Measurements from ENCODE around the gene RAPGEF1. TPM values are rescaled to one million over a fixed set of nuclear protein-coding genes. Genes with fewer than 3 reads are reported as not detected.

The RAPGEF1 gene
- total and polyA plus RNA-seq, 2 of the 13 experiments (the other 11 are each of a cell fraction or from before 2014, with no cell fraction given), result 21.2 to 38.9 TPM

DNA sequence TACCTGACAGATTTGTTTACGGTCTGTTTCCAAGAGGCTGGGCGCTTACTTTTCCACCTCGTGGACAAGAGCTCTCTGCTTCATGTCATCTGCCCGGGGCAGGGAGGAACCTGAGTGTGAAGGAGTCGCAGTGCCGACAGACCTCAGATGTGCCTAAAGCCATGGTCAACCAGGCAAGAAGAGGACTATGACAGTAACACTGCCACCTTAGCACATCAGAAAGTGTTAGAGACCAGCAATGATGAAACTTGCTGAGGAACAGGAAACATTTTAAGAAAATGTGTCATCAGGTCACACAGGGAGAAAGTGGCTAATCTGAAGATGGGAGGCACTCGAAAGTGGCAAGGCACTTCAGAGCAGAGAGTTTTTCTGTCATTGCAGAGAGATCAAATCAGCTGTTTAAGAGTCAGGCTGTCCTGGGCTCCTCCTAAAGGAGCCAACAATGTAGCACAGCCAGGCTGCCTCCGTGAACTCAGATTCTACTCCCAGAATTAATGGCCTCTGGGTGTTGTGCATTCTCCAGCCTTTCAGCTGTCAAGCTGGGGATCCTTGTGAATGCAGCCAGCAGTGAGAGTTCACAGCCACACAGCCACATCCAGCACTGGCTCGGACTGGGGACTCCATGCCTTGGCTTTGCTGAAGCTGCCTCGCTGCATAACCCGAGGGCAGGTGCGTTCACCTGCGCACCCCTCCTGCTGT is 94.6 kb downstream of the RAPGEF1 start (continued):
- TF ChIP-seq, protein P1, sequence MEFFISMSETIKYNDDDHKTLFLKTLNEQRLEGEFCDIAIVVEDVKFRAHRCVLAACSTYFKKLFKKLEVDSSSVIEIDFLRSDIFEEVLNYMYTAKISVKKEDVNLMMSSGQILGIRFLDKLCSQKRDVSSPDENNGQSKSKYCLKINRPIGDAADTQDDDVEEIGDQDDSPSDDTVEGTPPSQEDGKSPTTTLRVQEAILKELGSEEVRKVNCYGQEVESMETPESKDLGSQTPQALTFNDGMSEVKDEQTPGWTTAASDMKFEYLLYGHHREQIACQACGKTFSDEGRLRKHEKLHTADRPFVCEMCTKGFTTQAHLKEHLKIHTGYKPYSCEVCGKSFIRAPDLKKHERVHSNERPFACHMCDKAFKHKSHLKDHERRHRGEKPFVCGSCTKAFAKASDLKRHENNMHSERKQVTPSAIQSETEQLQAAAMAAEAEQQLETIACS (CRISPR knock-in tag; IDR thresholded peaks at IDR 0.05), result no peak
- no peak for TF ChIP-seq KDM6A (CRISPR knock-in tag; IDR thresholded peaks at IDR 0.05; ENCODE audit: low read depth)
- TF ChIP-seq KDM5B (CRISPR knock-in tag; IDR thresholded peaks at IDR 0.05; ENCODE audit: borderline replicate concordance), result no peak
- TF ChIP-seq SPEN (CRISPR knock-in tag; IDR thresholded peaks at IDR 0.05; ENCODE audit: low read depth), result no peak
- no peak for TF ChIP-seq ATF7-NPFF (CRISPR knock-in tag; IDR thresholded peaks at IDR 0.05; ENCODE audit: low read depth)
- TF ChIP-seq PAWR (CRISPR knock-in tag; IDR thresholded peaks at IDR 0.05; ENCODE audit: borderline replicate concordance), result no peak

- POLR2A ChIA-PET, result no interaction called here
- H3K4me2 ChIP-seq (ENCODE audit: low read depth, low read length), result no peak overlapping the region
- CTCF ChIA-PET (ENCODE audit: low intra/inter-chr PET ratio, low total read pairs), result no interaction called here
- H2AFZ ChIP-seq (ENCODE audit: low read length), result no peak overlapping the region
- no TSS peak for BruUV-seq (replicated peaks)
- ATAC-seq, result no peak
- no peaks in the 10 kb centered on the region for H3K9me3 ChIP-seq (ENCODE audit: low read length)
- H3K27ac ChIP-seq (ENCODE audit: extremely low read length, insufficient read depth, low read length), result no peak overlapping the region
- intact Hi-C loops (cut with micrococcal nuclease; ENCODE audit: unreplicated experiment) (no loop called here), in situ Hi-C loops (cut with HindIII; ENCODE audit: extremely low pct_ligation_motif_present, low pct_unique_long_range_greater_than_20kb) (no loop called here)
- TF ChIP-seq ZNF619 (CRISPR knock-in tag; IDR thresholded peaks at IDR 0.05), result no peak
- TF ChIP-seq CHCHD3 (CRISPR knock-in tag; IDR thresholded peaks at IDR 0.05), result no peak
- TF ChIP-seq ZNF777 (CRISPR knock-in tag; IDR thresholded peaks at IDR 0.05), result no peak
- no peak for TF ChIP-seq ZNF614 (CRISPR knock-in tag; IDR thresholded peaks at IDR 0.05; ENCODE audit: borderline replicate concordance)
- TF ChIP-seq ZFP36L2 (CRISPR knock-in tag; IDR thresholded peaks at IDR 0.05), result no peak
- no peak for TF ChIP-seq KDM1A (CRISPR knock-in tag; IDR thresholded peaks at IDR 0.05)
- TF ChIP-seq KLF15 (CRISPR knock-in tag; IDR thresholded peaks at IDR 0.05; ENCODE audit: borderline replicate concordance), result no peak
- TF ChIP-seq RFX1 (IDR thresholded peaks at IDR 0.05), result no peak
- no peak for TF ChIP-seq ARNTL (CRISPR knock-in tag; IDR thresholded peaks at IDR 0.05)
- no peak for TF ChIP-seq FOSL2 (CRISPR knock-in tag; IDR thresholded peaks at IDR 0.05)
- no peak for TF ChIP-seq MYC (CRISPR knock-in tag; IDR thresholded peaks at IDR 0.05; ENCODE audit: borderline replicate concordance)
- TF ChIP-seq ZNF768 (CRISPR knock-in tag; IDR thresholded peaks at IDR 0.05), result no peak
- TF ChIP-seq STAG1 (CRISPR knock-in tag; IDR thresholded peaks at IDR 0.05), result no peak
- no peak for TF ChIP-seq ETV5 (CRISPR knock-in tag; IDR thresholded peaks at IDR 0.05; ENCODE audit: borderline replicate concordance)
- TF ChIP-seq POLR2G (IDR thresholded peaks at IDR 0.05; ENCODE audit: low read depth, low read length), result no peak
- no peak for TF ChIP-seq BATF2 (CRISPR knock-in tag; IDR thresholded peaks at IDR 0.05)
- no peak for TF ChIP-seq HOXA7 (CRISPR knock-in tag; IDR thresholded peaks at IDR 0.05)
- 94% methylated on average over 11 of the region's 13 CpGs for WGBS (ENCODE audit: low lambda C conversion rate)
- H3K36me3 ChIP-seq (replicated peaks in 1 of 2; ENCODE audit: control insufficient read depth in 1 of 2, insufficient read depth in 2 of 2, low read length in 2 of 2), result peaks cover 19 to 55% of the 10 kb centered on the region in 2 experiments; a peak in 4 of 5 replicates
- no peaks in the 10 kb centered on the region for H4K20me1 ChIP-seq (ENCODE audit: insufficient read depth, low read length)
- no peak for FAIRE-seq
- H3K27me3 ChIP-seq (ENCODE audit: control insufficient read depth in 1 of 2, insufficient read depth in 2 of 2, low read length in 2 of 2), result no peaks in the 10 kb centered on the region
- no peak for DNase-seq (ENCODE audit: low spot score)
- H3K4me1 ChIP-seq (ENCODE audit: insufficient read depth, low read length), result no peaks in the 10 kb centered on the region
- no peak overlapping the region for H3K9ac ChIP-seq (ENCODE audit: insufficient read depth, low read depth, low read length)
- no peaks in the 10 kb centered on the region for H3K79me2 ChIP-seq (ENCODE audit: insufficient read depth, low read length)
- H3K4me3 ChIP-seq (replicated peaks in 1 of 3; ENCODE audit: insufficient read depth in 1 of 3, low read depth in 2 of 3, low read length in 3 of 3), result no peak overlapping the region
Observed at GRCh38 chr9:131642496-131643083, 97.3 kb downstream of the RAPGEF1 start.
